Pancreas (tissue), 10 donors: ENCODE results near the gene PCDH1. TPM values are rescaled to one million over a fixed set of nuclear protein-coding genes. Genes with fewer than 3 reads are reported as not detected.

Experiments
- ATAC-seq, 4 donors: fragments of 200-7000 bp; cut with Tn5 transposase; one replicate each; pipeline versions ENCODE4 v1.8.0 to v1.9.1; 2020; ENCODE audit warnings: mild to moderate bottlenecking in 4 of 4, moderate library complexity in 4 of 4
- DNase-seq, 6 donors: peaks; one replicate each; pipeline ENCODE4 v3.0.0-alpha.2; 2020
- FAIRE-seq: peaks from 2 replicates; lab custom pipeline; 2012; peaks lifted over from hg19 to GRCh38; lab: Jason Lieb, UNC
- H3K27ac ChIP-seq, 4 donors: fragments of 200-600 bp; sonication (generic); 1 replicate in 3 of 4; 2 replicates in 1 of 4; pipeline versions ENCODE4 v1.5.0 to v1.8.0; 2020
- H3K27me3 ChIP-seq, 4 donors: fragments of 200-600 bp; one replicate each; pipeline ENCODE4 v1.8.0; 2021
- H3K36me3 ChIP-seq, 3 donors: fragments of 200-600 bp; sonication (generic) in 1 of 3; one replicate each; pipeline versions ENCODE4 v1.5.0 to v1.8.0; 2020 to 2021
- H3K4me1 ChIP-seq, 3 donors: fragments of 200-600 bp; one replicate each; pipeline ENCODE4 v1.8.0; 2021
- H3K4me3 ChIP-seq, 4 donors: fragments of 200-600 bp; sonication (generic) in 2 of 4; one replicate each; pipeline versions ENCODE4 v1.5.0 to v1.8.0; 2020 to 2021
- H3K9me3 ChIP-seq, 4 donors: fragments of 200-600 bp; one replicate each; pipeline ENCODE4 v1.8.0; 2021
- CTCF ChIP-seq, 4 donors: fragments of 200-600 bp; sonication (generic) in 3 of 4; IDR thresholded peaks; one replicate each; pipeline versions ENCODE4 v1.5.0 to v1.8.0; 2021; ENCODE audit warnings: antibody characterized with exemption in 4 of 4
- WGBS, 2 donors: extraction: QIAGEN DNeasy Blood & Tissue Kit; methylation state at CpG; one replicate each; pipeline ENCODE4 v1.1.7; 2013; 5-methylcytosine and 5-hydroxymethylcytosine counted together
- intact Hi-C, 3 donors: fragments of 100-400 bp; cut with DNase I; formaldehyde crosslinking; loops; one replicate each; pipeline versions ENCODE4 v1.11.1 to v1.14.2; 2022
- polyA plus RNA-seq, 2 donors: library from polyadenylated mRNA; stranded (reverse); fragments of 200-250 nt; gene quantifications; one replicate each; pipeline ENCODE4 v1.2.3, GENCODE V29; 2013
- total RNA-seq, 6 donors: library from RNA; stranded (reverse); fragmentation: NEBNext Ultra II Directional in 4 of 6; extraction: Animal tissue kit (Norgen Biotek cat#: 25700) in 4 of 6; gene quantifications; one replicate each; pipeline versions ENCODE4 v1.2.1 to v1.2.4, GENCODE V29; 2021 to 2023
- donor health status: healthy with polysubstance abuse.
- donor health status: DM: no; HTN: no; CAD: no; lungs with moderate emphysema.
- donor health status: DM: no; HTN: no; CAD: no.
- donor health status: control.
- donor health status: control.
- donor health status: Bipolar disorder and iron deficiency.
- donor health status: DM: yes; HTN: yes; CAD: no.
- donor health status: DM: no; HTN: no; CAD: no.
- donor health status: DM: no; HTN: no; CAD: no.
- donor health status: DM: yes; HTN: yes; CAD: no.

PCDH1 gene
- total and polyA plus RNA-seq, 8 donors: 6.8 to 30.7 (median 13.4) TPM

DNA sequence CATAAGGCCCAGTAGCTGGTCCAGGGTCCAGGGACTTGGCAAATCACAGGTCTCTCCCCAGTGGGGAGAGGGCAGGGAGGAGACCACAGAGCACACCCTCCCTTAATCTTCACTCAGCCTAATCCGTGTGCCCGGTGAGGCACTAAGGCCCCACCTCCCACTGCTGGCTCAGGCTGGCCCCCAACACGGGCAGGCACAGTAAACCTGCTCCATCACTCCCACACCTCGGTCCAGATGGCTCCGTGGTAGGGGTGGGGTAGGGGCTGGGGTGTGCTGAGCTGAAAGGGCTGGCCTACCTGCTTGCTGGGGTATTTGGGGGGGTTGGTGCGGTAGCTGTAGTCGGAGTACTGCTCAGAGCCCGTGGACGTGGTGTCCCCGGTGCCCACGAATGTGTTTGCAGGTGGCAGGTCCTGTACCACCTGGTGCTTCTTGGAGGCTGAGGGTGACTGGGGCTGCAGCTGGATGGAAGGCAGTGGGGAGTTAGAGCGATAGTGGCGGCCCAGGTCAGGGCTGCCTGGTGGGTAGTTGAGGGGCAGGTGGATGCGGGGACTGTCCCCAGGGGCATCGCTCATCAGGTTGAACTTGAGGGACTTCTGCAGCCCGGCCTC, 15.2 kb downstream of the PCDH1 start:
- Histone ChIP-seq H3K36me3 (peaks cover 3 to 13% (median 3%) of the 10 kb centered on the region in 3 donors), H3K27ac (no peak overlapping the region), H3K4me3 (no peak overlapping the region), H3K27me3 (no peaks in the 10 kb centered on the region), H3K9me3 (no peaks in the 10 kb centered on the region), H3K4me1 (peaks cover 5 to 8% (median 7%) of the 10 kb centered on the region in 3 donors)
- 87 to 88% methylated on average over 16 of the region's 16 CpGs for WGBS, 2 donors
- DNase-seq (no peak), ATAC-seq (no peak), FAIRE-seq (no peak)
- intact Hi-C loops: no loop called here
- TF ChIP-seq CTCF (IDR thresholded peaks at IDR 0.05): no peak

DNA sequence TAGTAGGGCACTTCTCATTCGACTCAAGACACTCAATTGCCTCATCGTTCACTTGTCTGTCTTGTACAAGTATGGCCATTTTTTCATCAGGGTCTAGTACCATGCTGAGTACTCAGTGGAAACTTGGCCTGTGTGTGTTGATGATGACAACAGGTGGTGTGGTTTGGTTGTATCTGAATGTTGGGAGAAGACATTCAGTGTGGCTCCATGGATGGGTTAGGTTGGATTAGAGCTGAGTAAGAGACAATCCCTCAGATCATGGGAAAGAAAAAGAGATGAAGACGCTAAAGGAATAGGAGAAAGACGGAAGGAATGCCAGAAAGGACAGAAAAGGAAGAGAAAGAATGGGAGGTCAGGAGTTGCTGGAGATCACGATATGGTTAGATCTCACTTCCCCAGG, 17.0 kb downstream of the PCDH1 start:
- ATAC-seq: no peak
- intact Hi-C loops: no loop called here
- FAIRE-seq: no peak
- 91 to 93% methylated on average over 5 of the region's 5 CpGs for WGBS, 2 donors
- Histone ChIP-seq H3K27me3 (no peaks in the 10 kb centered on the region), H3K4me3 (no peak overlapping the region), H3K9me3 (no peaks in the 10 kb centered on the region), H3K27ac (no peak overlapping the region), H3K4me1 (peaks cover 0 to 8% (median 7%) of the 10 kb centered on the region in 3 donors), H3K36me3 (peaks cover 3 to 13% (median 3%) of the 10 kb centered on the region in 3 donors)
- no peak for TF ChIP-seq CTCF (IDR thresholded peaks at IDR 0.05)
- no peak for DNase-seq

DNA sequence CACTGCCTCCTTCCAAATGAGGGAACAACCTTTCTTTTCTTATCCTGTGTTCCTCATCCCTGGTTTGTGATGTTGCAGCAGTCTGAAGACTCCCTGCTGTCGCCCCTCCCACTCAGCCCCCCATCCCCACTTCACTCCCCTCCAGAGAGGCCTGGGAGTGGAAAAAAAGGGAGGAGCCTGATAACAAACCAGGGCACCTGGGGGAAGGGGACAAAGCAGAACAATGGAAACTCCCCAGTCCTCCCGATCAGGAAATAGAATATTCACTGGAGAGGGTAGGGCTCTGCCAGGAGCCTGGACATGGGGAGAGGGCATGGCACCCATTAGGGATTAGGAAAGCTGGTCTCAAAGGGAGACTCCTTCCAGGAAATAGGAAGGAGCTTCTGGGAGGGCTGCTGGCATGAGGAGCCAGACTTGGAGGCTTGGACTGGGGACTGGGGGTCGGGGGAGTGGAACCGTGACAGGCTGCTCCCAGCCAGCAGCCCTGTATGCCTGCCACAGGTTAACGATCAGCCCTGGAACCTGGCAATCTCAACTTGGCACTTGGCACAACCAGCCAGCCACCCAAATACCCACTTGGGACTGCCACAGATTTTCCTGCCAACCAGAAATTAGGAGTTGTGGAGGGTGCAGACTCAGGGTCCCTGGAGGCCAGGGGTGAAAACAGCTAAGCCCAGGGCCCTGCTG, 20.0 kb downstream of the PCDH1 start:
- DNase-seq: no peak
- H3K9me3 ChIP-seq: no peaks in the 10 kb centered on the region
- ATAC-seq: peak; percentile 51 to 88 (median 66)
- peaks cover 0 to 5% (median 0%) of the 10 kb centered on the region in 3 donors for H3K4me1 ChIP-seq
- no peaks in the 10 kb centered on the region for H3K27me3 ChIP-seq
- H3K36me3 ChIP-seq: no peaks in the 10 kb centered on the region
- intact Hi-C loops: no loop called here
- no peak for FAIRE-seq
- H3K4me3 ChIP-seq: no peak overlapping the region
- TF ChIP-seq CTCF (IDR thresholded peaks at IDR 0.05): no peak
- 21 to 26% methylated on average over 5 of the region's 5 CpGs for WGBS, 2 donors
- peak overlapping the region in 3 of 4 donors; percentile 62 to 84 (median 79) for H3K27ac ChIP-seq

DNA sequence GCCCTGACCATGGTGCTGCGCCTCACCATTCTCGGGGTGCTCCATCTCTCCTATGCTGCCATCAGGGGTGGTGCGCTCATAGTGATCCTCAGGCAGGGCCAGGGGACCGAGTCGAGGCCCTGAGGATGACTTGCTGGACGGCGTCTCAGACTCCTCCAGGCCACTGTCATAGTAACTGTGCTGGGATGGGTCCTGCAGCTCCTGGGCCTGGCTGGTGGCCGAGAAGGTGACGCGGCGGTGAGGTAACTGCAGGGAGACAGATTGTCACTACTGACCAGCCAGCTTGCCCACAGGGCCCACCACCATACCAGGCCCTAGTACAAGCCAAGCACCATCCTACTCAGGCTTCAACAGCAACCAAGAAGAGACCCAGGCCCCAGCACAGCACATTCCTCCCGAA, 21.0 kb downstream of the PCDH1 start:
- Histone ChIP-seq H3K36me3 (no peaks in the 10 kb centered on the region), H3K27ac (no peak overlapping the region), H3K4me1 (peaks cover 0 to 5% (median 0%) of the 10 kb centered on the region in 3 donors), H3K27me3 (no peaks in the 10 kb centered on the region), H3K4me3 (no peak overlapping the region), H3K9me3 (no peaks in the 10 kb centered on the region)
- WGBS, 2 donors: 92 to 93% methylated on average over 12 of the region's 12 CpGs
- TF ChIP-seq CTCF (IDR thresholded peaks at IDR 0.05): no peak
- ATAC-seq (no peak), DNase-seq (no peak), FAIRE-seq (no peak)
- intact Hi-C loops: no loop called here
